KMS-11 (cell line): ENCODE results near the gene UQCRQ.

ENCODE experiments used
- H2AFZ ChIP-seq: fragments of 200-600 bp; sonication (generic); 2 replicates; pipeline ENCODE4 v1.6.1; 2016; ENCODE audit warnings: antibody characterized with exemption, mixed run types, low read depth
- H3K27ac ChIP-seq: fragments of 200-600 bp; sonication (generic); 2 replicates; pipeline ENCODE4 v1.6.1; 2016; ENCODE audit warnings: mild to moderate bottlenecking, mixed run types
- H3K27me3 ChIP-seq: fragments of 200-600 bp; sonication (generic); 2 replicates; pipeline ENCODE4 v1.6.1; 2017; ENCODE audit warnings: mild to moderate bottlenecking, low read depth, mixed run types, moderate library complexity; ENCODE audit not compliant: insufficient read depth
- H3K36me3 ChIP-seq: fragments of 200-600 bp; sonication (generic); 2 replicates; pipeline ENCODE4 v1.6.1; 2017; ENCODE audit warnings: mild to moderate bottlenecking, mixed run types; ENCODE audit not compliant: insufficient read depth
- H3K4me1 ChIP-seq: fragments of 200-600 bp; sonication (generic); 2 replicates; pipeline ENCODE4 v1.6.1; 2016; ENCODE audit warnings: mild to moderate bottlenecking, low read depth, mixed run types; ENCODE audit not compliant: poor library complexity, severe bottlenecking
- H3K4me2 ChIP-seq: fragments of 200-600 bp; sonication (generic); 2 replicates; pipeline ENCODE4 v1.7.0; 2016; ENCODE audit warnings: mild to moderate bottlenecking, mixed run types
- H3K4me3 ChIP-seq: fragments of 200-600 bp; sonication (generic); IDR thresholded peaks from 2 replicates; pipeline ENCODE4 v1.6.1; 2017; ENCODE audit warnings: low read depth, low read length, mixed read lengths; ENCODE audit not compliant: insufficient read depth
- H3K79me2 ChIP-seq: fragments of 200-600 bp; sonication (generic); 2 replicates; pipeline ENCODE4 v1.6.1; 2016; ENCODE audit warnings: low read depth, mixed run types; ENCODE audit not compliant: insufficient read depth
- H3K9ac ChIP-seq: fragments of 200-600 bp; sonication (generic); 2 replicates; pipeline ENCODE4 v1.6.1; 2016; ENCODE audit warnings: mild to moderate bottlenecking, mixed run types
- H4K20me1 ChIP-seq: fragments of 200-600 bp; sonication (generic); 2 replicates; pipeline ENCODE4 v1.6.1; 2016; ENCODE audit warnings: mild to moderate bottlenecking, mixed run types; ENCODE audit not compliant: insufficient read depth
- CTCF ChIP-seq: fragments of 200-600 bp; sonication (generic); conservative IDR thresholded peaks from 2 replicates; pipeline ENCODE4 v1.6.1; 2017; ENCODE audit warnings: low read depth, mild to moderate bottlenecking, antibody characterized with exemption, low read length, moderate library complexity, mixed read lengths

The UQCRQ gene

GRCh38 chr5:132821350-132821749 is 45.1 kb upstream of the UQCRQ start:
- no peak overlapping the region for H3K27ac ChIP-seq
- TF ChIP-seq CTCF = no peak

GRCh38 chr5:132821791-132822190 is 44.7 kb upstream of the UQCRQ start:
- no peak overlapping the region for H3K4me3 ChIP-seq
- no peak overlapping the region for H3K27ac ChIP-seq
- no peaks in the 10 kb centered on the region for H4K20me1 ChIP-seq
- H3K9ac ChIP-seq = no peak overlapping the region
- no peak for TF ChIP-seq CTCF
- no peak overlapping the region for H2AFZ ChIP-seq
- no peaks in the 10 kb centered on the region for H3K27me3 ChIP-seq
- H3K36me3 ChIP-seq = no peaks in the 10 kb centered on the region
- H3K79me2 ChIP-seq = no peaks in the 10 kb centered on the region
- no peak overlapping the region for H3K4me2 ChIP-seq
- peaks cover 3% of the 10 kb centered on the region for H3K4me1 ChIP-seq

More at GRCh38 chr5:132821350-132821749, 45.1 kb upstream of the UQCRQ start:
- Histone ChIP-seq H3K4me2 (no peak overlapping the region), H3K9ac (no peak overlapping the region), H3K4me3 (no peak overlapping the region), H3K36me3 (no peaks in the 10 kb centered on the region), H3K27me3 (no peaks in the 10 kb centered on the region), H4K20me1 (no peaks in the 10 kb centered on the region), H3K79me2 (no peaks in the 10 kb centered on the region), H2AFZ (no peak overlapping the region), H3K4me1 (peaks cover 3% of the 10 kb centered on the region)

GRCh38 chr5:132822650-132823480 is 43.6 kb upstream of the UQCRQ start:
- Histone ChIP-seq H2AFZ (no peak overlapping the region), H3K4me2 (no peak overlapping the region), H3K4me1 (peaks cover 3% of the 10 kb centered on the region), H3K36me3 (no peaks in the 10 kb centered on the region), H3K79me2 (no peaks in the 10 kb centered on the region), H3K27ac (no peak overlapping the region), H3K27me3 (no peaks in the 10 kb centered on the region), H3K4me3 (no peak overlapping the region), H4K20me1 (no peaks in the 10 kb centered on the region), H3K9ac (no peak overlapping the region)
- TF ChIP-seq CTCF = no peak

- no peak overlapping the region for H2AFZ ChIP-seq
- no peaks in the 10 kb centered on the region for H3K36me3 ChIP-seq
- H3K9ac ChIP-seq = no peak overlapping the region
- H4K20me1 ChIP-seq = no peaks in the 10 kb centered on the region
- H3K79me2 ChIP-seq = no peaks in the 10 kb centered on the region
- TF ChIP-seq CTCF = no peak
- no peak overlapping the region for H3K27ac ChIP-seq
- H3K4me1 ChIP-seq = peaks cover 3% of the 10 kb centered on the region
- H3K4me2 ChIP-seq = no peak overlapping the region
- H3K27me3 ChIP-seq = no peaks in the 10 kb centered on the region
- H3K4me3 ChIP-seq = no peak overlapping the region
Measured at GRCh38 chr5:132823481-132824050, 42.9 kb upstream of the UQCRQ start.
